ENCODE measurements around the gene SRSF4. TPM values are rescaled to one million over a fixed set of nuclear protein-coding genes. Genes with fewer than 3 reads are reported as not detected.

The SRSF4 gene
- total and polyA plus RNA-seq, 2 of the 8 experiments (the other 6 are each of a cell fraction or from before 2014, with no cell fraction given), result 34.9 to 86.5 TPM

DNA sequence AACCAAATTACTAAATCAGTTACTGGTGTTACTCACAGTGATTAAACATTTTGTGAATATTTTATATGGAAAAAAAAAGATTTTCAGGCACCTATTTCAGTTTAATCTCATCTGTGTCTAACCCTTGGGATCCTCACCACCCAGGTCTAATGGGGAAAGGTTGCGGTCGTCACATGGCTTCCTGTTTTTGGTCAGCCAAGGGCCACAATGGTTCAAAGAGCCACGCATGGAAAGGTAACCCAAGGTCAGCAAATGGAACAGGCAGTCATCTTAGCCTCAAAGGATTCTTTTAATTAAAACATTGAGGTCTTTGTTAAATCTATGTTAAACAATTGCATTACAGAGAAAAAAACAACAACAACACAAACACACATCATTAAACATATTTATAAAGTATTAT is 21.9 kb downstream of the SRSF4 start:
- H2BK12ac ChIP-seq (ENCODE audit: low read depth, low read length), result no peak overlapping the region
- H4K91ac ChIP-seq (replicated peaks; ENCODE audit: insufficient read length, low read length), result no peak overlapping the region
- CTCF ChIA-PET (ENCODE audit: partially characterized antibody), result interaction anchor here (0.9 to 1.3 kb wide), 2 partner anchors 22 to 43 kb away, joined by 3 to 4 read pairs; partner anchors contain the start of gene SRSF4
- H3K9me3 ChIP-seq (ENCODE audit: insufficient read depth in 2 of 2, low read depth in 1 of 2, low read length in 1 of 2), result no peaks in the 10 kb centered on the region
- no peak overlapping the region for H3K18ac ChIP-seq (ENCODE audit: extremely low read depth, low read length)
- H3K27ac ChIP-seq (ENCODE audit: low read depth, low read length), result no peak overlapping the region
- no peak overlapping the region for H2BK120ac ChIP-seq (replicated peaks; ENCODE audit: low read depth, low read length)
- H2BK20ac ChIP-seq (ENCODE audit: low read length), result no peak overlapping the region
- no peak overlapping the region for H3K4me3 ChIP-seq (ENCODE audit: extremely low read depth in 1 of 4, insufficient read depth in 2 of 4, low read depth in 3 of 4, low read length in 4 of 4)
- H4K8ac ChIP-seq (ENCODE audit: extremely low read depth, insufficient read depth, low read length), result no peak overlapping the region
- peaks cover 8 to 71% (median 31%) of the 10 kb centered on the region in 4 experiments for H3K36me3 ChIP-seq (ENCODE audit: control insufficient read depth in 2 of 4, insufficient read depth in 4 of 4, low read length in 3 of 4)
- no peak overlapping the region for H4K5ac ChIP-seq (ENCODE audit: insufficient read length, low read depth, low read length)
- peaks cover 4 to 18% (median 7%) of the 10 kb centered on the region in 4 experiments for H3K4me1 ChIP-seq (replicated peaks in 1 of 4; ENCODE audit: control insufficient read depth in 3 of 4, insufficient read depth in 4 of 4, low read length in 3 of 4)
- WGBS, 2 experiments (ENCODE audit: extremely low coverage in 1 of 2, insufficient coverage in 1 of 2, insufficient read length in 1 of 2, insufficient replicate concordance in 2 of 2, low coverage in 1 of 2, low lambda C conversion rate in 2 of 2, missing lambda C conversion rate in 1 of 2), result 94% methylated on average over 3 of the region's 3 CpGs; no CpG with 5 or more reads in 1 of the 2 experiments
- no peak overlapping the region for H2AFZ ChIP-seq (ENCODE audit: low read length)
- no peaks in the 10 kb centered on the region for H3K27me3 ChIP-seq (replicated peaks in 1 of 4; ENCODE audit: control insufficient read depth in 3 of 4, extremely low read depth in 1 of 4, insufficient read depth in 3 of 4, low read length in 3 of 4)
- no peaks in the 10 kb centered on the region for H3K23me2 ChIP-seq (ENCODE audit: low read depth, low read length)
- H4K20me1 ChIP-seq (replicated peaks in 1 of 2; ENCODE audit: control insufficient read depth in 1 of 2, insufficient read depth in 2 of 2, low read length in 2 of 2), result peaks cover 0 to 5% of the 10 kb centered on the region in 2 experiments
- no peak overlapping the region for H3K23ac ChIP-seq (ENCODE audit: insufficient read length)
- no peak overlapping the region for H3K9ac ChIP-seq (replicated peaks in 1 of 4; ENCODE audit: extremely low read depth in 1 of 4, low read depth in 3 of 4, low read length in 3 of 4)
- H3K4me2 ChIP-seq (ENCODE audit: insufficient read depth in 1 of 2, low read depth in 2 of 2, low read length in 2 of 2), result no peak overlapping the region
- TF ChIP-seq HDAC6 (IDR thresholded peaks at IDR 0.05; ENCODE audit: low read depth, low read length) (no peak), BACH1 (IDR thresholded peaks at IDR 0.05; ENCODE audit: low read length) (no peak), GTF2F1 (IDR thresholded peaks at IDR 0.05; ENCODE audit: borderline replicate concordance, low read depth, low read length) (no peak), TCF12 (IDR thresholded peaks at IDR 0.05; ENCODE audit: low read depth, low read length) (no peak), CREB1 (IDR thresholded peaks at IDR 0.05) (no peak)
- H3K14ac ChIP-seq (ENCODE audit: insufficient read length), result no peak overlapping the region
- no peak overlapping the region for H3K4ac ChIP-seq (replicated peaks; ENCODE audit: insufficient read length, low read depth, low read length)
- H3K79me1 ChIP-seq (ENCODE audit: low read depth, low read length), result peaks cover 4% of the 10 kb centered on the region
- peak in 1 of 2 experiments; percentile 28 for DNase-seq (ENCODE audit: low read depth in 1 of 2, low spot score in 2 of 2)
- no peak overlapping the region for H2BK15ac ChIP-seq (ENCODE audit: low read length)
- peaks cover 5 to 59% of the 10 kb centered on the region in 2 experiments; a peak in 3 of 4 replicates for H3K79me2 ChIP-seq (ENCODE audit: control insufficient read depth in 1 of 2, insufficient read depth in 2 of 2, low read length in 2 of 2)
- H2BK5ac ChIP-seq (ENCODE audit: low read depth, low read length), result no peak overlapping the region
- FAIRE-seq, result no peak
- H2AK5ac ChIP-seq (ENCODE audit: low read depth, low read length), result no peak overlapping the region
- no peak overlapping the region for H3K56ac ChIP-seq (replicated peaks; ENCODE audit: insufficient read length, low read depth, low read length)
- POLR2A ChIA-PET (ENCODE audit: partially characterized antibody), result interaction anchor here (2.2 kb wide), 1 partner anchor 21 kb away, joined by 7 read pairs; no protein-coding TSS in a partner anchor

All from H1 (cell line).